H1 (cell line): ENCODE data around the gene KRTDAP. TPM values are rescaled to one million over a fixed set of nuclear protein-coding genes. Genes with fewer than 3 reads are reported as not detected.

Experiments used
- CTCF ChIA-PET: fragments of 300-600 bp; sonication (Branson Sonifier 250); formaldehyde crosslinking; loops from one replicate; lab custom pipeline; 2021; ENCODE audit not compliant: partially characterized antibody; lab: Charles Lee
- POLR2A ChIA-PET: fragments of 300-600 bp; sonication (Branson Sonifier 250); formaldehyde crosslinking; loops from one replicate; lab custom pipeline; 2021; ENCODE audit warnings: inconsistent platforms; ENCODE audit not compliant: partially characterized antibody; lab: Charles Lee
- DNase-seq, 2 experiments: peaks; one replicate each; pipeline versions ENCODE4 v3.0.0 to v3.0.0-alpha.2; 2010 to 2022; ENCODE audit warnings: low spot score in 2 of 2, low read depth in 1 of 2, mixed read lengths in 1 of 2
- FAIRE-seq: peaks from 2 replicates; lab custom pipeline; 2011; peaks lifted over from hg19 to GRCh38; lab: Jason Lieb, UNC
- H2AFZ ChIP-seq: 2 replicates; pipeline ENCODE4 v1.8.1; 2012; ENCODE audit warnings: low read length, inconsistent platforms
- H2AK5ac ChIP-seq: 2 replicates; pipeline ENCODE4 v1.6.1; 2013; ENCODE audit warnings: low read depth, low read length
- H2BK120ac ChIP-seq: replicated peaks from 2 replicates; pipeline ENCODE3; 2013; ENCODE audit warnings: low read depth, low read length, inconsistent platforms
- H2BK12ac ChIP-seq: 2 replicates; pipeline ENCODE4 v1.6.1; 2013; ENCODE audit warnings: low read depth, low read length
- H2BK15ac ChIP-seq: 2 replicates; pipeline ENCODE4 v1.6.1; 2013; ENCODE audit warnings: low read length
- H2BK20ac ChIP-seq: 2 replicates; pipeline ENCODE4 v1.6.1; 2013; ENCODE audit warnings: low read length
- H2BK5ac ChIP-seq: 2 replicates; pipeline ENCODE4 v1.6.1; 2013; ENCODE audit warnings: low read depth, low read length
- H3K14ac ChIP-seq: 2 replicates; pipeline ENCODE4 v1.6.1; 2013; ENCODE audit warnings: inconsistent platforms; ENCODE audit not compliant: insufficient read length
- H3K18ac ChIP-seq: 2 replicates; pipeline ENCODE4 v1.6.1; 2013; ENCODE audit warnings: low read length; ENCODE audit errors: extremely low read depth
- H3K23ac ChIP-seq: 2 replicates; pipeline ENCODE4 v1.6.1; 2013; ENCODE audit warnings: inconsistent platforms; ENCODE audit not compliant: insufficient read length
- H3K23me2 ChIP-seq: 2 replicates; pipeline ENCODE4 v1.6.1; 2013; ENCODE audit warnings: low read depth, low read length
- H3K27ac ChIP-seq: 2 replicates; pipeline ENCODE4 v1.6.1; 2011; ENCODE audit warnings: low read depth, low read length, inconsistent platforms
- H3K27me3 ChIP-seq, 4 experiments: replicated peaks in 1 of 4; 1 replicate in 1 of 4; 2 replicates in 3 of 4; pipeline versions ENCODE4 v1.6.1 to v1.8.1; 2011 to 2013; ENCODE audit warnings: low read length in 3 of 4, mild to moderate bottlenecking in 3 of 4, inconsistent platforms in 2 of 4, mixed read lengths in 2 of 4, moderate library complexity in 1 of 4; ENCODE audit not compliant: control insufficient read depth in 3 of 4, insufficient read depth in 3 of 4; ENCODE audit errors: extremely low read depth in 1 of 4
- H3K36me3 ChIP-seq, 4 experiments: 2 replicates each; pipeline versions ENCODE4 v1.6.1 to v1.8.1; 2011 to 2013; ENCODE audit warnings: mild to moderate bottlenecking in 4 of 4, low read length in 3 of 4, moderate library complexity in 2 of 4, control low read depth in 1 of 4, inconsistent platforms in 1 of 4; ENCODE audit not compliant: insufficient read depth in 4 of 4, control insufficient read depth in 2 of 4
- H3K4ac ChIP-seq: replicated peaks from 2 replicates; pipeline ENCODE3; 2013; ENCODE audit warnings: low read length, low read depth, mixed read lengths, inconsistent platforms; ENCODE audit not compliant: insufficient read length
- H3K4me1 ChIP-seq, 4 experiments: replicated peaks in 1 of 4; 1 replicate in 1 of 4; 2 replicates in 3 of 4; pipeline versions ENCODE4 v1.6.1 to v1.8.1; 2011 to 2013; ENCODE audit warnings: low read length in 3 of 4, inconsistent platforms in 2 of 4, mixed read lengths in 1 of 4; ENCODE audit not compliant: insufficient read depth in 4 of 4, control insufficient read depth in 3 of 4
- H3K4me2 ChIP-seq, 2 experiments: 2 replicates each; pipeline versions ENCODE4 v1.6.1 to v1.8.1; 2011 to 2013; ENCODE audit warnings: low read depth in 2 of 2, low read length in 2 of 2, control low read depth in 1 of 2, inconsistent platforms in 1 of 2, mild to moderate bottlenecking in 1 of 2; ENCODE audit not compliant: insufficient read depth in 1 of 2
- H3K4me3 ChIP-seq, 4 experiments: fragments of 200-600, 300-600 bp in 1 of 4; sonication (generic), shearing (Covaris generic), sonication (Bioruptor Twin) in 1 of 4; 2 replicates each; pipeline versions ENCODE4 v1.5.1 to v1.8.1; 2011 to 2016; ENCODE audit warnings: low read length in 4 of 4, low read depth in 3 of 4, control low read depth in 2 of 4, inconsistent platforms in 2 of 4, mild to moderate bottlenecking in 2 of 4, mixed read lengths in 1 of 4, moderate library complexity in 1 of 4; ENCODE audit not compliant: insufficient read depth in 2 of 4; ENCODE audit errors: extremely low read depth in 1 of 4
- H3K56ac ChIP-seq: replicated peaks from 2 replicates; pipeline ENCODE3; 2013; ENCODE audit warnings: low read depth, mild to moderate bottlenecking, mixed read lengths, low read length, inconsistent platforms; ENCODE audit not compliant: insufficient read length
- H3K79me1 ChIP-seq: 2 replicates; pipeline ENCODE4 v1.6.1; 2013; ENCODE audit warnings: low read depth, low read length, control low read depth
- H3K79me2 ChIP-seq, 2 experiments: 2 replicates each; pipeline versions ENCODE4 v1.6.1 to v1.8.1; 2012 to 2013; ENCODE audit warnings: low read length in 2 of 2, mild to moderate bottlenecking in 2 of 2, inconsistent platforms in 1 of 2; ENCODE audit not compliant: insufficient read depth in 2 of 2, control insufficient read depth in 1 of 2
- H3K9ac ChIP-seq, 4 experiments: replicated peaks in 1 of 4; 1 replicate in 1 of 4; 2 replicates in 3 of 4; pipeline versions ENCODE4 v1.6.1 to v1.8.1; 2011 to 2013; ENCODE audit warnings: low read depth in 3 of 4, low read length in 3 of 4, control low read depth in 2 of 4, mild to moderate bottlenecking in 2 of 4, moderate library complexity in 2 of 4, inconsistent platforms in 1 of 4; ENCODE audit errors: extremely low read depth in 1 of 4
- H3K9me3 ChIP-seq, 2 experiments: 2 replicates each; pipeline versions ENCODE4 v1.6.1 to v1.8.1; 2012 to 2013; ENCODE audit warnings: mild to moderate bottlenecking in 2 of 2, moderate library complexity in 2 of 2, control low read depth in 1 of 2, inconsistent platforms in 1 of 2, low read depth in 1 of 2, low read length in 1 of 2, mixed read lengths in 1 of 2; ENCODE audit not compliant: insufficient read depth in 2 of 2
- H4K20me1 ChIP-seq, 2 experiments: replicated peaks in 1 of 2; 2 replicates each; pipeline versions ENCODE3 to v1.8.1; 2011 to 2013; ENCODE audit warnings: inconsistent platforms in 2 of 2, low read length in 2 of 2, mild to moderate bottlenecking in 1 of 2; ENCODE audit not compliant: insufficient read depth in 2 of 2, control insufficient read depth in 1 of 2
- H4K5ac ChIP-seq: 2 replicates; pipeline ENCODE4 v1.6.1; 2013; ENCODE audit warnings: low read length, low read depth, mixed read lengths, inconsistent platforms; ENCODE audit not compliant: insufficient read length
- H4K8ac ChIP-seq: 2 replicates; pipeline ENCODE4 v1.8.0; 2013; ENCODE audit warnings: mild to moderate bottlenecking, moderate library complexity, low read length, inconsistent platforms; ENCODE audit not compliant: insufficient read depth; ENCODE audit errors: extremely low read depth
- H4K91ac ChIP-seq: replicated peaks from 2 replicates; pipeline ENCODE3; 2013; ENCODE audit warnings: low read length, mixed read lengths, inconsistent platforms; ENCODE audit not compliant: insufficient read length
- CHD1 ChIP-seq: IDR thresholded peaks from 2 replicates; pipeline ENCODE4 v1.6.1; 2012; ENCODE audit warnings: low read depth, low read length, improper control_type of control experiment
- EP300 ChIP-seq, 2 experiments: IDR thresholded peaks; 1 replicate in 1 of 2; 2 replicates in 1 of 2; pipeline ENCODE4 v1.6.1; 2011 to 2012; ENCODE audit warnings: low read depth in 2 of 2, low read length in 2 of 2, mild to moderate bottlenecking in 2 of 2, borderline replicate concordance in 1 of 2, inconsistent platforms in 1 of 2, moderate library complexity in 1 of 2
- HDAC2 ChIP-seq, 2 experiments: fragments of 300-600 bp in 1 of 2; sonication (generic) in 1 of 2; IDR thresholded peaks; 2 replicates each; pipeline ENCODE4 v1.6.1; 2011 to 2012; ENCODE audit warnings: low read depth in 2 of 2, low read length in 2 of 2, mild to moderate bottlenecking in 2 of 2, moderate library complexity in 2 of 2, borderline replicate concordance in 1 of 2, inconsistent platforms in 1 of 2
- JUND ChIP-seq: IDR thresholded peaks from 2 replicates; pipeline ENCODE4 v1.6.1; 2011; ENCODE audit warnings: mild to moderate bottlenecking, improper control_type of control experiment, low read length
- KDM4A ChIP-seq: IDR thresholded peaks from one replicate; pipeline ENCODE4 v1.7.1; 2012; ENCODE audit warnings: low read depth, mild to moderate bottlenecking, moderate library complexity, low read length, inconsistent platforms; ENCODE audit not compliant: severe bottlenecking
- POLR2AphosphoS5 ChIP-seq: IDR thresholded peaks from 2 replicates; pipeline ENCODE4 v1.6.1; 2011; ENCODE audit warnings: low read depth, low read length
- RXRA ChIP-seq: IDR thresholded peaks from 2 replicates; pipeline ENCODE4 v1.6.1; 2011; ENCODE audit warnings: low read depth, mild to moderate bottlenecking, low read length, moderate library complexity; ENCODE audit not compliant: insufficient read depth
- SIN3A ChIP-seq, 2 experiments: IDR thresholded peaks in 1 of 2; conservative IDR thresholded peaks in 1 of 2; 2 replicates each; pipeline ENCODE4 v1.6.1; 2011 to 2012; ENCODE audit warnings: low read length in 2 of 2, improper control_type of control experiment in 1 of 2, low read depth in 1 of 2, mild to moderate bottlenecking in 1 of 2
- TAF7 ChIP-seq: optimal IDR thresholded peaks from 2 replicates; pipeline ENCODE3; 2011; ENCODE audit warnings: low read depth, mild to moderate bottlenecking, inconsistent platforms, low read length, moderate library complexity, borderline replicate concordance
- YY1 ChIP-seq: IDR thresholded peaks from 2 replicates; pipeline ENCODE4 v1.6.1; 2011; ENCODE audit warnings: low read depth, mild to moderate bottlenecking, low read length
- ZNF274 ChIP-seq: IDR thresholded peaks from 2 replicates; pipeline ENCODE4 v1.7.0; 2012; ENCODE audit warnings: low read length, borderline replicate concordance; ENCODE audit errors: extremely low read depth
- WGBS, 2 experiments: shearing (Covaris generic) in 1 of 2; methylation state at CpG; one replicate each; pipeline versions ENCODE4 v1.1.6 to v1.1.7; 2013 to 2015; ENCODE audit warnings: low lambda C conversion rate in 2 of 2, mixed read lengths in 2 of 2, inconsistent platforms in 1 of 2, low coverage in 1 of 2, missing lambda C conversion rate in 1 of 2; ENCODE audit not compliant: insufficient replicate concordance in 2 of 2, insufficient coverage in 1 of 2, insufficient read length in 1 of 2; ENCODE audit errors: extremely low coverage in 1 of 2, missing lambda C conversion rate in 1 of 2; 5-methylcytosine and 5-hydroxymethylcytosine counted together
- polyA plus RNA-seq, 7 experiments: library from polyadenylated mRNA; depleted of rRNA in 3 of 7; stranded (reverse) in 5 of 7; unstranded in 2 of 7; fragments of >200 nt in 5 of 7; fragments of 200-250 nt in 2 of 7; gene quantifications; 1 replicate in 5 of 7; 2 replicates in 1 of 7; 4 replicates in 1 of 7; pipeline versions ENCODE4 v1.2.1 to v1.2.3, GENCODE V29; 2011 to 2013; ENCODE audit warnings: missing spikeins in 2 of 7, mixed read lengths in 2 of 7
- total RNA-seq: library from RNA; stranded (reverse); fragmentation: NEBNext Ultra II Directional; extraction: Animal tissue kit (Norgen Biotek cat#: 25700); gene quantifications from 2 replicates; pipeline ENCODE4 v1.2.1, GENCODE V29; 2021
- TF ChIP-seq, protein P1 (sequence below): IDR thresholded peaks from 2 replicates; pipeline ENCODE4 v1.6.1; 2012; ENCODE audit warnings: inconsistent platforms

Gene KRTDAP
- total and polyA plus RNA-seq, 2 of the 8 experiments (the other 6 are each of a cell fraction or from before 2014, with no cell fraction given), result 0.69 to 0.88 TPM

DNA sequence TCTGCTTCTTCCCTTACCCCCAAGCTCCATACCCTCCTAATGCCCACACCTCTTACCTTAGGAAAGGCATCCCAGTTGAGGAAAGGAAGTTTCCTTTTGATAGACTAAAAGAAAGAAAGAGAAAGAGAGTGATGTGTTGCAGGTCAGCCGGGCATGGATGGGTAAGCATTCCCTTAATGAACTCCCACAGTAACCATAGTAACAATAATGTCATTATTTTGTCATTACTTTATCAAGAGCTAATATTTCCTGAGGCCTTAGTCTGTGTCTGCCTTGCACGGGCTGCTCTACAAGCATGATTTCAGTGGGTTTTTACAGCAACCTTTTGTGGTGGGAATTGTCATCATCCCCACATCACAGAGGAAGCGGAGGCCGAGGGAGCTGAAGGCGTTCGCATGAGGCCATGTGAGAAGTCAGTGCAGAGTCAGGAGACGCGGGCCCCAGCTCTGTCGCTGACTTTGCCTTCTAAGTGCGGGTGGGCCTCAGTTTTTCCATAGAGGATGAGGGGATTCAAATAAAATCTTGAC, 2.5 kb downstream of the KRTDAP start:
- H2BK5ac ChIP-seq, result no peak overlapping the region
- no peaks in the 10 kb centered on the region; a peak in 2 of 7 replicates for H3K27me3 ChIP-seq
- FAIRE-seq, result no peak
- no peaks in the 10 kb centered on the region for H3K79me2 ChIP-seq
- no peaks in the 10 kb centered on the region for H4K20me1 ChIP-seq
- H3K4me2 ChIP-seq, result no peak overlapping the region
- ChIA-PET POLR2A (interaction anchor here (1.5 to 4.3 kb wide), 3 partner anchors 8 to 19 kb away, joined by 6 to 27 read pairs (median 8); no protein-coding TSS in a partner anchor), CTCF (interaction anchor here (0.9 to 3.7 kb wide), 10 partner anchors 7 to 135 kb away, joined by 3 to 24 read pairs (median 6); partner anchors contain the start of gene FFAR3)
- H3K79me1 ChIP-seq, result no peaks in the 10 kb centered on the region; the same call in 1 of the 2 replicates
- H3K23ac ChIP-seq, result no peak overlapping the region
- no peak overlapping the region for H2AFZ ChIP-seq
- no peak overlapping the region for H2BK20ac ChIP-seq
- H2AK5ac ChIP-seq, result no peak overlapping the region
- H3K4me3 ChIP-seq, result no peak overlapping the region
- H2BK120ac ChIP-seq, result no peak overlapping the region
- no peak overlapping the region for H2BK12ac ChIP-seq
- no peaks in the 10 kb centered on the region for H3K4me1 ChIP-seq
- no peak overlapping the region for H3K56ac ChIP-seq
- H3K14ac ChIP-seq, result no peak overlapping the region
- no peak overlapping the region for H4K8ac ChIP-seq
- no peak overlapping the region for H3K27ac ChIP-seq
- H3K36me3 ChIP-seq, result no peaks in the 10 kb centered on the region
- H3K18ac ChIP-seq, result no peak overlapping the region
- no peaks in the 10 kb centered on the region; the same call in 1 of the 2 replicates for H3K23me2 ChIP-seq
- no peak overlapping the region for H4K91ac ChIP-seq
- no peak overlapping the region for H2BK15ac ChIP-seq
- WGBS, 2 experiments, result 86% methylated on average over 10 of the region's 10 CpGs; no CpG with 5 or more reads in 1 of the 2 experiments
- H4K5ac ChIP-seq, result no peak overlapping the region
- DNase-seq, result no peak
- H3K9me3 ChIP-seq, result no peaks in the 10 kb centered on the region
- H3K4ac ChIP-seq, result no peak overlapping the region
- H3K9ac ChIP-seq, result no peak overlapping the region
- TF ChIP-seq YY1 (no peak), HDAC2 (IDR thresholded peaks at IDR 0.05; ENCODE audit: borderline replicate concordance in 1 of 2, low read depth in 2 of 2, low read length in 2 of 2) (no peak), CHD1 (no peak), JUND (no peak), POLR2AphosphoS5 (no peak), ZNF274 (no peak), SIN3A (conservative IDR thresholded peaks at IDR 0.05 in 1 of 2, IDR thresholded peaks at IDR 0.05 in 1 of 2; ENCODE audit: low read depth in 1 of 2, low read length in 2 of 2) (no peak), KDM4A (no peak), TAF7 (no peak), EP300 (IDR thresholded peaks at IDR 0.05; ENCODE audit: borderline replicate concordance in 1 of 2, low read depth in 2 of 2, low read length in 2 of 2) (no peak), RXRA (no peak)
- TF ChIP-seq, protein P1, sequence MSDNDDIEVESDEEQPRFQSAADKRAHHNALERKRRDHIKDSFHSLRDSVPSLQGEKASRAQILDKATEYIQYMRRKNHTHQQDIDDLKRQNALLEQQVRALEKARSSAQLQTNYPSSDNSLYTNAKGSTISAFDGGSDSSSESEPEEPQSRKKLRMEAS, result no peak
